H9 (cell line): Measurements from ENCODE around the gene GANAB. TPM values are rescaled to one million over a fixed set of nuclear protein-coding genes. Genes with fewer than 3 reads are reported as not detected.
A peak's percentile ranks its signal among the peaks of the same experiment; 100 is the strongest.

Experiments used
- DNase-seq: peaks from one replicate; pipeline ENCODE4 v3.0.0-alpha.2; 2017
- H2AFZ ChIP-seq: one replicate; pipeline ENCODE4 v1.6.1; 2013; ENCODE audit warnings: mild to moderate bottlenecking, low read length, control low read depth, moderate library complexity
- H2AK5ac ChIP-seq: 2 replicates; pipeline ENCODE4 v1.6.1; 2013; ENCODE audit warnings: low read length, control low read depth, mixed read lengths; ENCODE audit not compliant: insufficient read length
- H2BK120ac ChIP-seq: one replicate; pipeline ENCODE4 v1.6.1; 2013; ENCODE audit warnings: low read depth, mild to moderate bottlenecking, low read length, control low read depth, inconsistent platforms; ENCODE audit not compliant: poor library complexity, severe bottlenecking
- H2BK12ac ChIP-seq: 2 replicates; pipeline ENCODE4 v1.6.1; 2013; ENCODE audit warnings: low read length, control low read depth, mixed read lengths, low read depth; ENCODE audit not compliant: insufficient read length
- H2BK15ac ChIP-seq: 2 replicates; pipeline ENCODE4 v1.6.1; 2013; ENCODE audit warnings: low read depth, low read length, control low read depth
- H2BK20ac ChIP-seq: one replicate; pipeline ENCODE4 v1.6.1; 2013; ENCODE audit warnings: low read depth, mild to moderate bottlenecking, low read length, control low read depth, inconsistent platforms; ENCODE audit not compliant: poor library complexity, severe bottlenecking
- H2BK5ac ChIP-seq: 2 replicates; pipeline ENCODE4 v1.6.1; 2013; ENCODE audit warnings: low read length, control low read depth, mixed read lengths; ENCODE audit not compliant: insufficient read length
- H3K14ac ChIP-seq: 2 replicates; pipeline ENCODE4 v1.6.1; 2013; ENCODE audit warnings: low read length, control low read depth; ENCODE audit not compliant: insufficient read depth
- H3K18ac ChIP-seq: 2 replicates; pipeline ENCODE4 v1.6.1; 2013; ENCODE audit warnings: low read depth, mild to moderate bottlenecking, mixed read lengths, low read length, control low read depth; ENCODE audit not compliant: insufficient read length
- H3K23ac ChIP-seq: 2 replicates; pipeline ENCODE4 v1.6.1; 2013; ENCODE audit warnings: low read length, control low read depth, mixed read lengths, low read depth; ENCODE audit not compliant: insufficient read length
- H3K23me2 ChIP-seq: 2 replicates; pipeline ENCODE4 v1.6.1; 2013; ENCODE audit warnings: low read depth, mild to moderate bottlenecking, mixed read lengths, low read length, control low read depth; ENCODE audit not compliant: insufficient read length, poor library complexity, severe bottlenecking
- H3K27ac ChIP-seq: 2 replicates; pipeline ENCODE4 v1.5.1; 2013; ENCODE audit warnings: low read length, control low read depth, mixed read lengths, low read depth; ENCODE audit not compliant: insufficient read length
- H3K27me3 ChIP-seq: 2 replicates; pipeline ENCODE4 v1.6.1; 2013; ENCODE audit warnings: low read length, control low read depth, inconsistent platforms; ENCODE audit not compliant: insufficient read depth
- H3K4ac ChIP-seq: 2 replicates; pipeline ENCODE4 v1.6.1; 2013; ENCODE audit warnings: low read depth, mild to moderate bottlenecking, control low read depth, inconsistent platforms, low read length, moderate library complexity
- H3K4me1 ChIP-seq: 2 replicates; pipeline ENCODE4 v1.6.1; 2013; ENCODE audit warnings: low read length, control low read depth, inconsistent platforms; ENCODE audit not compliant: insufficient read depth
- H3K4me2 ChIP-seq: 2 replicates; pipeline ENCODE4 v1.6.1; 2013; ENCODE audit warnings: low read length, control low read depth, mixed read lengths; ENCODE audit not compliant: insufficient read length, insufficient read depth
- H3K56ac ChIP-seq: 2 replicates; pipeline ENCODE4 v1.6.1; 2013; ENCODE audit warnings: low read depth, mild to moderate bottlenecking, mixed read lengths, low read length, control low read depth; ENCODE audit not compliant: insufficient read length
- H3K79me1 ChIP-seq: 2 replicates; pipeline ENCODE4 v1.6.1; 2013; ENCODE audit warnings: low read depth, mild to moderate bottlenecking, moderate library complexity, low read length, control low read depth, inconsistent platforms; ENCODE audit not compliant: insufficient read depth, poor library complexity, severe bottlenecking
- H3K79me2 ChIP-seq: 2 replicates; pipeline ENCODE4 v1.6.1; 2013; ENCODE audit warnings: low read length, control low read depth, inconsistent platforms; ENCODE audit not compliant: insufficient read depth
- H3K9ac ChIP-seq: 2 replicates; pipeline ENCODE4 v1.6.1; 2013; ENCODE audit warnings: low read length, control low read depth, mixed read lengths; ENCODE audit not compliant: insufficient read length; ENCODE audit errors: extremely low read depth
- H3K9me3 ChIP-seq: one replicate; pipeline ENCODE4 v1.6.1; 2013; ENCODE audit warnings: low read depth, low read length, inconsistent platforms; ENCODE audit not compliant: control insufficient read depth
- H3T11ph ChIP-seq: one replicate; pipeline ENCODE4 v1.6.1; 2013; ENCODE audit warnings: mild to moderate bottlenecking, low read length, control low read depth, inconsistent platforms
- H4K20me1 ChIP-seq: one replicate; pipeline ENCODE4 v1.6.1; 2013; ENCODE audit not compliant: control insufficient read depth, insufficient read length, insufficient read depth
- H4K5ac ChIP-seq: 2 replicates; pipeline ENCODE4 v1.6.1; 2013; ENCODE audit warnings: low read depth, mild to moderate bottlenecking, mixed read lengths, low read length, control low read depth; ENCODE audit not compliant: insufficient read length
- H4K8ac ChIP-seq: replicated peaks from 2 replicates; pipeline ENCODE4 v1.6.1; 2013; ENCODE audit warnings: low read length, control low read depth, mixed read lengths, low read depth; ENCODE audit not compliant: insufficient read length
- H4K91ac ChIP-seq: 2 replicates; pipeline ENCODE4 v1.6.1; 2013; ENCODE audit warnings: low read depth, mild to moderate bottlenecking, moderate library complexity, mixed read lengths, low read length, control low read depth; ENCODE audit not compliant: insufficient read length
- H3K27ac Mint-ChIP-seq, 3 experiments: 2 replicates in 2 of 3; 3 replicates in 1 of 3; pipeline ENCODE4 v1.8.0; 2020 to 2021; ENCODE audit warnings: mixed read lengths in 3 of 3, mild to moderate bottlenecking in 1 of 3, moderate library complexity in 1 of 3
- H3K27me3 Mint-ChIP-seq: 2 replicates; pipeline ENCODE4 v1.8.0; 2021; ENCODE audit warnings: low read depth, mild to moderate bottlenecking, moderate library complexity, mixed read lengths
- H3K36me3 Mint-ChIP-seq, 3 experiments: 2 replicates in 2 of 3; 3 replicates in 1 of 3; pipeline ENCODE4 v1.8.0; 2020 to 2021; ENCODE audit warnings: low read depth in 3 of 3, mixed read lengths in 3 of 3; ENCODE audit not compliant: insufficient read depth in 1 of 3
- H3K4me1 Mint-ChIP-seq, 2 experiments: 2 replicates each; pipeline ENCODE4 v1.8.0; 2020; ENCODE audit warnings: mixed read lengths in 2 of 2
- H3K4me3 Mint-ChIP-seq, 2 experiments: 2 replicates in 1 of 2; 3 replicates in 1 of 2; pipeline ENCODE4 v1.8.0; 2020 to 2021; ENCODE audit warnings: mild to moderate bottlenecking in 2 of 2, mixed read lengths in 2 of 2, moderate library complexity in 1 of 2
- H3K9me3 Mint-ChIP-seq, 2 experiments: 2 replicates in 1 of 2; 3 replicates in 1 of 2; pipeline ENCODE4 v1.8.0; 2020; ENCODE audit warnings: mild to moderate bottlenecking in 2 of 2, mixed read lengths in 2 of 2, moderate library complexity in 1 of 2
- CTCF ChIP-seq: fragments of 200-600 bp; sonication (generic); conservative IDR thresholded peaks from 3 replicates; pipeline ENCODE4 v1.8.0; 2021; ENCODE audit warnings: antibody characterized with exemption, mild to moderate bottlenecking
- WGBS: extraction: QIAGEN DNeasy Blood & Tissue Kit; methylation state at CpG from one replicate; pipeline ENCODE4 v1.1.7; 2013; ENCODE audit warnings: missing lambda C conversion rate, low lambda C conversion rate, mixed read lengths; ENCODE audit not compliant: insufficient read length; ENCODE audit errors: extremely low coverage; 5-methylcytosine and 5-hydroxymethylcytosine counted together
- total RNA-seq: library from RNA; stranded (reverse); gene quantifications from 2 replicates; pipeline ENCODE4 v1.2.1, GENCODE V29; 2021

The GANAB gene
- total RNA-seq, 1 experiment from 2014 or later = 387 TPM

- Histone ChIP-seq H2AFZ (no peak overlapping the region), H2AK5ac (no peak overlapping the region), H2BK5ac (no peak overlapping the region), H3K56ac (no peak overlapping the region), H3K23me2 (no peaks in the 10 kb centered on the region), H3K4ac (no peak overlapping the region), H3K23ac (no peak overlapping the region), H3K18ac (no peak overlapping the region), H4K20me1 (no peaks in the 10 kb centered on the region), H2BK15ac (no peak overlapping the region), H4K91ac (no peak overlapping the region), H3T11ph (no peak overlapping the region), H2BK20ac (no peak overlapping the region), H3K27ac (no peak overlapping the region), H3K79me1 (peaks cover 3% of the 10 kb centered on the region), H2BK120ac (no peak overlapping the region), H2BK12ac (no peak overlapping the region), H3K4me2 (no peak overlapping the region), H3K9ac (no peak overlapping the region), H3K27me3 (no peaks in the 10 kb centered on the region), H3K79me2 (no peaks in the 10 kb centered on the region), H3K14ac (no peak overlapping the region), H4K8ac (no peak overlapping the region), H3K9me3 (no peaks in the 10 kb centered on the region), H4K5ac (no peak overlapping the region), H3K4me1 (no peaks in the 10 kb centered on the region)
- peaks cover 3 to 54% (median 50%) of the 10 kb centered on the region in 3 experiments; a peak in 6 of 7 replicates for H3K36me3 Mint-ChIP-seq
- no peak for DNase-seq
- no peaks in the 10 kb centered on the region for H3K27me3 Mint-ChIP-seq
- no peaks in the 10 kb centered on the region for H3K9me3 Mint-ChIP-seq
- TF ChIP-seq CTCF = no peak
- H3K4me3 Mint-ChIP-seq = no peak overlapping the region; a peak in 1 of 5 replicates
- no peaks in the 10 kb centered on the region for H3K4me1 Mint-ChIP-seq
- H3K27ac Mint-ChIP-seq = peak overlapping the region in 1 of 3 experiments; percentile 1; a peak in 1 of 7 replicates
- WGBS = no CpG with 5 or more reads among the region's 18 CpGs
Observed at GRCh38 chr11:62580959-62581715, 65.3 kb downstream of the GANAB start.
